GM15510 (cell line): ENCODE measurements around the gene GLB1L.

ENCODE experiments used
- POLR2A ChIP-seq: IDR thresholded peaks from 3 replicates; pipeline ENCODE4 v1.6.1; 2011; ENCODE audit warnings: borderline replicate concordance; ENCODE audit not compliant: insufficient read length; ENCODE audit errors: extremely low read depth

The GLB1L gene

GRCh38 chr2:219245148-219245898 is at the start of gene GLB1L, which contains the start of gene STK16:
Gene GLB1L, minus strand, starts transcription at chr2:219245444. Its CDS starts 1,871 bp downstream, at chr2:219243573.
Gene STK16, plus strand, starts transcription at chr2:219245479. Its CDS starts 521 bp downstream, at chr2:219246000.
- TF ChIP-seq POLR2A, result peak; percentile 90

GRCh38 chr2:219294356-219295351 is 49.4 kb upstream of the GLB1L start:
- peak; percentile 65 for TF ChIP-seq POLR2A

- TF ChIP-seq POLR2A, result no peak
Observed at GRCh38 chr2:219293736-219294231, 48.5 kb upstream of the GLB1L start.

GRCh38 chr2:219292616-219293015 is 47.4 kb upstream of the GLB1L start:
- TF ChIP-seq POLR2A, result no peak

- TF ChIP-seq POLR2A, result no peak
Observed at GRCh38 chr2:219291910-219292490, 46.8 kb upstream of the GLB1L start.

- no peak for TF ChIP-seq POLR2A
Observed at GRCh38 chr2:219291394-219291793, 46.1 kb upstream of the GLB1L start.

GRCh38 chr2:219290381-219291171 is 45.3 kb upstream of the GLB1L start:
- TF ChIP-seq POLR2A, result no peak

GRCh38 chr2:219289537-219290361 is 44.5 kb upstream of the GLB1L start:
- no peak for TF ChIP-seq POLR2A

- TF ChIP-seq POLR2A, result no peak
Observed at GRCh38 chr2:219289195-219289536, 43.9 kb upstream of the GLB1L start.

- no peak for TF ChIP-seq POLR2A
Observed at GRCh38 chr2:219287580-219288265, 42.5 kb upstream of the GLB1L start.

- TF ChIP-seq POLR2A, result no peak
Observed at GRCh38 chr2:219286436-219287115, 41.3 kb upstream of the GLB1L start.

GRCh38 chr2:219285894-219286425 is 40.7 kb upstream of the GLB1L start:
- no peak for TF ChIP-seq POLR2A
